NCI-H2171 treated with DMSO at 0.1 percent for 48 hours (cell line): ENCODE results near the gene CCR7.
"Not testable (repeated sequence)": the region's sequence is repeated elsewhere in the genome, so short reads cannot be mapped to it uniquely, and the experiment has no call there.

ENCODE experiments used
- DNase-seq: peaks from one replicate; lab custom pipeline; 2025; lab: John Stamatoyannopoulos, UW

The CCR7 gene

GRCh38 chr17:40551091-40551878, 14.0 kb downstream of the CCR7 start:
- DNase-seq, result no peak

- no peak for DNase-seq
Measured at GRCh38 chr17:40550608-40551007, 14.7 kb downstream of the CCR7 start.

- peak; percentile 78 for DNase-seq
Measured at GRCh38 chr17:40548982-40549685, 16.1 kb downstream of the CCR7 start.

DNA sequence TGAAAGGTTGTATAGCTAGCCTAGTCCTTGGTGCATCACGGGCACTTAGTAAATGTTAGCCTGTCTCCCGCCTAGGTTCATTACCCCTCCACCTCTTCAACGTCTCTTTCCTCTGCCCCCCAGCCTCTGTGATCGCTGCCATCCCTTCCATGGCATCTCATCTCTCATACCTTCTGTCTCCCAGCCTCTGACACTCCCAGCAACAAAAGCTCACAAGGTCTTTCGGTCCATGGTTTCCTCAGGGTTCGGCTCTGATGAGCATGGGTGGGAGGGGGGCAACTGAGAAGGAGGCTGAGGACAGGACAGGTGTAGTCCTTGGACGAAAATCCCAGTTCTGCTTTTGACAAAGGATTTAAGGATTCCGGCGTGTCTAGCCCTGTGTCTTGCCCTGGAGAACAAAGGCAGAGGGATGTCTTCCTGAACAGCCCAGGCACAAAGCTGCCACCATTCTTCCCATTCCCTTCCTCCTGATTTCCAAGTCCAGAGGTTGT, 16.7 kb downstream of the CCR7 start:
- no peak for DNase-seq

- DNase-seq, result no peak
Measured at GRCh38 chr17:40547785-40548478, 17.3 kb downstream of the CCR7 start.

GRCh38 chr17:40547079-40547784, 18.0 kb downstream of the CCR7 start:
- peak; percentile 94 for DNase-seq

DNA sequence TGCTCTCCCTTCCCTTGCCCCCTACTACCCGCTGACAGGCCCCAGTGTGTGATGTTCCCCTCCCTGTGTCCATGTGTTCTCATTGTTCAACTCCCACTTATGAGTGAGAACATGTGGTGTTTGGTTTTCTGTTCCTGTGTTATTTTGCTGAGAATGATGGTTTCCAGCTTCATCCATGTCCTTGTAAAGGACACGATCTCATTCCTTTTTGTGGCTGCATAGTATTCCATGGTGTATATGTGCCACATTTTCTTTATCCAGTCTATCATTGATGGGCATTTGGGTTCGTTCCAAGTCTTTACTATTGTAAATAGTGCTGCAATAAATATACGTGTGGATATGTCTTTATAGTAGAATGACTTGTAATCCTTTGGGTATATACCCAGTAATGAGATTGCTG, 18.8 kb downstream of the CCR7 start:
- DNase-seq, result not testable (repeated sequence)

DNA sequence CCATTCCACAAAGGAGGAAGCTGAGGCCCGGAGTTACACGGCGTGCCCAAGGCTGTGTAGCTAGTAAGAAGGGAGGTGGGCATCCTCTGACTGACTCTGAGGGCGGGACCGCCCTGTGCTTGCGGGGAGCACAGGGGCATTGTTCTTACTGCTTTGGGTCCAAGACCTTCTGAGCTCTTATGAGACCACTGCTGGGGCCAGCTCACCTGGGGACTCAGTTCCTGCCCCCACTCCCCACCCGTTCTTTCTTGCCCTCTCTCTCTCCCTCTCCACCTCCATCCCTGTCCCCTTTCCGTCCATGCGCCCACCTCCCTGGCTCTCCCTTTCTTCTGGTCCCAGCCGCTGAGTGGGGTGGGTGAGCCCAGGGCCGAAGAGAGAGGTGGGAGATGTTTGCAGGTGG, 19.6 kb downstream of the CCR7 start:
- DNase-seq, result no peak

DNA sequence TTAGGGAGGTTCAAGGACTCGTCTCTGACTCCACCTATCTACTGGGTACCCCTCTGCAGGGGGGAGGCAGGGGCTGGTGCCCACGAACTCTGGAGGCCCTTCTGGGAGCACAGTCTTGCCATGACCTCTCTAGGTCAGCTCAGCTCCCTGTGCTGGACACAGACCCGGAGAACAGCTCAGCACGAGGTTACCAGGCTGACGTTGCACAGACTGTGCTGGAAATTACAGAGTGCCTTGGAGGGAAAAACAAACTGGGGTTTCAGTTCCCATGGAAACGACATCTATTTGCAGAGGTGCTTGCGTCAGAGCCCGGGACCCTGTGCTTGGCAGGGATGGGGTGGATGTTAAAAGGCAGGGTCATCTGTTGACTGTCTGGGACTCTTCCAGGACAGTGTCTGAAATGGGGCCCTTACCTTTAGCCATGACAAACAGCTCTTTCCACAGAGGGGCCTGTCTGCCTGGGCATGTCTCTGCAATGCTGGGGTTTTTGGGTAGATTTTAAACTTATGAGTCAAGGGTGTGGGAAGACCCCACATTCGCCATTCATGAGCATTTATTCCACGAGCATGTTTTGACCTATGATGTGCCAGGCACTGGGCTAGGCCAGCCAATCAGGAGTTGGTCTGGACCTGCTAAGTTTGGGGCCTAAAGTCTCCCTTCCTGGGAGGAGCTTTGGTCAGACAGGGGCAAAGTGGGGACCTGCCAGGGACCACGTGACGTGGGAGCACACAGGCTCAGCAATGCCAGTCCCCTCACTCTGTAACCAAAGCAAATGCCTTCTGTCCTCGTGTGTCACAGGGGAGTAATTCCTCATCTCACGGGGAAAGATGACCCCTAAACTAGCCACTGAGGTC, 22.5 kb downstream of the CCR7 start:
- no peak for DNase-seq

GRCh38 chr17:40541873-40542557, 23.3 kb downstream of the CCR7 start:
- DNase-seq, result no peak

GRCh38 chr17:40541060-40541872, 24.0 kb downstream of the CCR7 start:
- no peak for DNase-seq

GRCh38 chr17:40540448-40540847, 24.8 kb downstream of the CCR7 start:
- DNase-seq, result no peak

- no peak for DNase-seq
Measured at GRCh38 chr17:40539711-40540411, 25.4 kb downstream of the CCR7 start.

DNA sequence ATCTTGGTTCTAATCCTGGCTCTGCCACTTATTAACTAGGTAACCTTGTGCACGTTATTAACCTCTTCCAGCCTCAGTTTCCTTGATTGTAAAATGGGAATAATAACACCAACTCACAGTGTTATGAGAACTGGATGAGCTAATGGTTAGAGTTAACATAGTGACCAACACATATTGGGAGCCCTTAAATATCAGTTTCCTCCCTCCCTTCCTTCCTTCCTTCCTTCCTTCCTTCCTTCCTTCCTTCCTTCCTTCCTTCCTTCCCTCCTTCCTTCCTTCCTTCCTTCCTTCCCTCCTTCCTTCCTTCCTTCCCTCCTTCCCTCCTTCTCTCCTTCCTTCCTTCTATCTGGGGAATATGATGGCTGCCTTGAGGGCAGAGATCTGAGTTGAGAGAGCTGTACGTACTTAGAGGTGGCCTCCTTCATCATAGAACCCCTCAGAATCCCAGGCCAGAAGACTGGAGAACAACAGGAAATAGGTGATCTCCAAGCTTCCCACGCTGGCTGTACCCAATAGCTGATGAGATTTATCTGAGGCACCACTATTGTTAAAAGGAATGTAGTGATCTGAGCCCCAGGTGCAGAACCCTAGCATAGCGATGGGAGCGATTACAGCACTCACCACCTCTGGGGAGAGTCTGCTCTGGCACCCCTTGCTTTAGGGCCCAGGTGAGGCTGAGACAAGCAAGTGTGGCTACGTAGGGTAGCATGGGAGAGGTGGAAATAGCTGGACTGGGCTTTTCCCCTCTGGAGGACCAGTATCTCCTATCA, 26.2 kb downstream of the CCR7 start:
- DNase-seq, result no peak

DNA sequence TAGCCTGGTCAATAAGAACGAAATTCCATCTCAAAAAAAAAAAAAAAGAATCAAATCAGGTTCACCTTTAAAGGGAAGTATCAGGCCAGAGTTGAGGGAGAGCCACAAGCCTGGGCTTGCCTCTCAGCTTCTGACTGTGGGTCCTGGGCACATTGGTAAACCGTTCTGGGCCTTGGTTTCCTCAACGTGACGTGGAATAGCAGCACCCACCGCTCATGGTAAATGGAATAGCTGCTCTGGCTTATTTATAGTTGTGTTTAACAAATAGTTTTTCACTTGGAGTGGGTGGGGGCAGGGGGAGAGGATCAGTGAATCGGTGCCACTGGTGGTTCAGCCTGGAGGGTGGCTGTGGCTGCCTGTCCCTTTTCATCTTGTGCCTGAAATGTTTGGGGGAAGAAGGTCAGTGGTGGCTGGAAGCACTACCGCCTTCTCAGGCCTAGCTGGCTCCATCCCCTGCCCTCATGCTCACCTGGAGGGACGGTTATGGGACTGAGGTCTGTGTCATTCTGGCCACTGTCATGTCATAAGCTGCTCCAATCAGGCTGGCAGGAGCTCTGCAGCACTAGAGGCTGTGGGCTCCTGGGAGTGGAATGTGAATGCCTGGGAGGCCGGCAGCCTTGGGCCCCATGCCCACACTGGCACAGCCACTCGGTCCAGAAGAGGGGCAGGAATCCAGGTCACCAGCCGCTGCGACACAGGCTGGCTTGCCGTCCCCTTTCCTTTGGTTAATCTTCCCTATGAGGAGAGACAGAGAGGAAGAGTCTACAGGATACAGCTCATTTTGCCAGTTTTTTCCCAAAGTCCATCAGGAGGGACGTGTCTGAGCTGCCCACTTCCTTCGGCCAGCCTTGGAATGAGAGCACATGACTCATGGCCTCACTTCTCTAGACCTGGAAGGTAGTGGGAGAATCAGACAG, 27.0 kb downstream of the CCR7 start:
- DNase-seq, result no peak

- DNase-seq, result no peak
Measured at GRCh38 chr17:40536295-40537171, 28.7 kb downstream of the CCR7 start.
